ENCODE results near the gene BCAP31.
"Not testable (repeated sequence)": the region's sequence is repeated elsewhere in the genome, so short reads cannot be mapped to it uniquely, and the experiment has no call there.

The BCAP31 gene

DNA sequence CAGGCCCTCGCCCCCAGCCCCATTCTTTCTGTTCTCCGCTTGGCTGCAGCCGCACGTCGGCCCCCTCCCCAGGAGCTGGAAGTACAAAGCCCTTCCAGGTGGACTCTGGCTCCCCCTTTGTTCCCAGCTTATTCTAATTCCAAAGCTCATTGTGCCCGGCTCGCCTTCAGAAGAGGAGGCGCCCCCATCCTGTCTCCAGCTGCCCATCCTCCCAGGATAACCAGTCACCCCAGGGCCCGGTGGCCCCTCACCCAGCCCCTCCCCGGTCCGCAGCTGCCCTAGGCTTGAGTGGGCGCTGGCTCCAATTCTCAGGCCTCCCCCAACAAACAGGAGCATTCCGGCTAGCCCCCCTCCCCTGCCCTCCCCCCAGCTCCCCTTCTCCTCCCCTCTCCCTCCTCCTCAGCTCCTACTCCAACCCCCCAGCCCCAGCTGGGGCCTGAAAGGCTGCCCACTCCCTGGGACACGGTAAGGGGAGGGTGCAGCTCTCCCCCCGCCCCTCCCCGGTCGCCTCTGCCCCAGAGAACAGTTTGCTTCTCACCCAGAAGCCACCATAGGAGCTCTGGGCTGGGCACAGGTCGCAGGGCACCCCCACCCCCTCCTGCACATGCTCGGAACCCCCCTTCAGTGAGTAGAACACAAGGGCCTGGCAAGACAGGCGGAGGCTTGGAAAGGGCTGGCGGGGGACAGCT lies 39.6 kb downstream of the BCAP31 start:
- DNase-seq (ENCODE audit: low read depth in 1 of 2, low spot score in 1 of 2) = no peak

GRCh38 chrX:153683486-153683885 lies 40.7 kb downstream of the BCAP31 start:
- not testable (repeated sequence) for DNase-seq (ENCODE audit: low read depth in 1 of 2, low spot score in 1 of 2)

- DNase-seq (ENCODE audit: low read depth in 1 of 2, low spot score in 1 of 2) = no peak
These were observed 43.0 kb downstream of the BCAP31 start for GRCh38 chrX:153681175-153681574.

DNA sequence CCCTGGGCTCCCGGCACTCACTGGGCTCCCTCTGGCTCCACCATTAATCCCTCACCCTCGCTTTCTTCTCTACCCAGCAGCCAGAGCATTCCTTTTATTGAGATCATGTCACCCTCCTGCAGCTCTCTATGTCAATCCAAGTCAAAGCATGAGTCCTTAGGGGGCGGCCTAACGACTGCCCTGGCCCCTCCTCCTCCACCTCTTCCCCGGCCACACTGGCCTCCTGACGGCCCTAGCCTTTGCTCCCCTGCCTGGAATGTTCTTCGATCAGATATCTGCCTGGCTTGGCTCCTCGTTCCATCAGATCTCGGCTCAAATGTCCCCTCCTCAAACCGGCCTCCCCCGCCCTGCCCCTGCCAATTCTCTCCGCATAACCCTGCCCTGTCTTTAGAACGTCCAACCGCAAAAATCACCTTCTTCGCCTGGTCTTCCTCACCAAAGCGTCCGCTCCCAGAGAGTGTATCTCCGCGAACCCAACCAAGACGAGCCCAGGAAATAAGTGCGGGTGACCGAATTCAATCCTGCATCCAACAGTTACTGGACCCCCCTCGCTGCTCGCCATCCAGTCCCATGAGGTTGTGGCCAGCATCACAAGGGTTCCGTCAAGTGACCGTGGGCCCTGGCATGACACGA lies 49.9 kb downstream of the BCAP31 start:
- no peak for DNase-seq (ENCODE audit: low read depth in 1 of 2, low spot score in 1 of 2)

GRCh38 chrX:153673428-153674218 lies 50.6 kb downstream of the BCAP31 start, which contains the start of gene PNCK:
Gene PNCK, minus strand, starts transcription at chrX:153673813. Its CDS starts 737 bp downstream, at chrX:153673076.
- DNase-seq (ENCODE audit: low read depth in 1 of 2, low spot score in 1 of 2) = no peak

DNA sequence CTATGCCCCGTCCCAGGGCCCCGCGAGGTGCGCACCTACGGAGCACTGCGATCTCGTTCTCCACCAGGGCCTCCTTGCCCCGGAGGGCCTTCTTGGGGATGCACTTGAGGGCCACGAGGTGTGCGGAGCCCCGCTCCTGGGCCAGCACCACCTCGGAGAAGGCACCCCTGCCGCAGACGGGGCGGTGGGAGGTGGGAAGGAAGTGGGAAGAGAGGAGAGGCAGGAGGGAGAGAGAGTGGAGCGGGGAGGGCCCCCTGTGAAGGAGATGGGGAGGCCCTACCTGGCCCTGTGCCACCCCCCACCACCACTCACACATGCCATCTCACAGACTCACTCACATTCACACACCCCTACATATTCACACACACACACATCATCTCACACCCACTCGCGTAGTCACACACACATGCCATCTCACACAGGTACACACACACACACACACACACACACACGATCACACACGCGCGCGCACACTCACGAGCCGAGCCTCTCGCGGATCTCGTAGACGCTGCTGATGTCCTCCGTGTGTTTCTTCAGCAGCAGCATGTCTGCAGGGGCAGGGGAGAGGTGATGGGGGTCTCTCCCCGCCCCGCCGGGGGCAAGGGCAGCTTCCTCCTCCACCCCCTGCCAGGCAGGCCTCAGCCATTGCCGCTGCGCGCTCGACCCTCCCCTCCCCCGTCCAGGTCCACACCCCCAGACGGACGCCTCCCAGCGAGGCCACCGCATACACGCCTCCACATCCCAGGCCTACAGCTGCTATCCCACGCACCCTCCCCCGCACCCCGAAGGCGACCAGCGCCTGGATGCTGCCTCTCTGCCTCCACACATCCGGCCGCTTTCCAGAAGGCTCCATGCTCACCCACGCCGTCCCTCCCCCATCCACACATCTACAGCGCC lies 51.4 kb downstream of the BCAP31 start:
- no peak for DNase-seq (ENCODE audit: low read depth in 1 of 2, low spot score in 1 of 2)

- no peak for DNase-seq (ENCODE audit: low read depth in 1 of 2, low spot score in 1 of 2)
These were observed 52.3 kb downstream of the BCAP31 start for GRCh38 chrX:153671589-153672530.

DNA sequence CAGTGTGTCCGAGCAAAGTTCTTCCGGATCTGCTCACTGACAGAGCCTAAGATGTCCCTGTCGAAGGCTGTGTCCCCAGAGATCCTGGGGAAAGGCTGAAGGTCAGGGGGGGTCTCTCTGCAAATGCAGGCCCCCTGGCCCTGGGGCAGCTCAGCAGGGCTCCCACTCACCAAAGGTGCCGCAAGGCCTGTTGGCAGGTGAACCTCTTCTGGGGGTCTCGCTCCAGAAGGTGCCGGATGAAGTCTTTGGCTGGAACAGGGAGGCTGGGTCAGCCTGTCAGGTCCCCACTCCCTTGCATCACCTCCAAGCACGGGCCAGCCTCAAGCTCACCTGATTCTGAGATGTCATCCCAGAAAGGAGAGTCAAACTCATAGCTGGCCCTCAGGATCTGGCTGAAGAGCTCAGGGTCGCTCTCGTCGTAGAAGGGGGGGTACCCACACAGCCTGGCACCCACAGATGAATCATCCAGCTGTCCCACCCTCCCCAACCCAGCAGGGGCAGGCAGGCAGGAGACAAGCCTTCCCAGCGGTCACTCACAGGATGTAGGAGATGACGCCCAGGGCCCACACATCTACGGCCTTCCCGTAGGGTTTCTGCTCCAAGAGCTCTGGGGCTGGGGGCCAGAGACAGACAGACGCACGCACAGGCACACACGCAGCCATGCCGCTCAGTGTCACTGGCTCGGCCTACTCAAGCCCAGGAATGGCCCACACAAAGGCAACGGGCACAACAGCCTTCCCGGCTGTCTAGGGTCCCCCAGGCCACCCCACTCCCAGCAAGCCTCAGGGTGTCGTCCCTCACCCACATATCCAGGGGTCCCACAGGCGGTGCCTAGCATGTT lies 53.2 kb downstream of the BCAP31 start:
- DNase-seq (ENCODE audit: low read depth in 1 of 2, low spot score in 1 of 2) = no peak

DNA sequence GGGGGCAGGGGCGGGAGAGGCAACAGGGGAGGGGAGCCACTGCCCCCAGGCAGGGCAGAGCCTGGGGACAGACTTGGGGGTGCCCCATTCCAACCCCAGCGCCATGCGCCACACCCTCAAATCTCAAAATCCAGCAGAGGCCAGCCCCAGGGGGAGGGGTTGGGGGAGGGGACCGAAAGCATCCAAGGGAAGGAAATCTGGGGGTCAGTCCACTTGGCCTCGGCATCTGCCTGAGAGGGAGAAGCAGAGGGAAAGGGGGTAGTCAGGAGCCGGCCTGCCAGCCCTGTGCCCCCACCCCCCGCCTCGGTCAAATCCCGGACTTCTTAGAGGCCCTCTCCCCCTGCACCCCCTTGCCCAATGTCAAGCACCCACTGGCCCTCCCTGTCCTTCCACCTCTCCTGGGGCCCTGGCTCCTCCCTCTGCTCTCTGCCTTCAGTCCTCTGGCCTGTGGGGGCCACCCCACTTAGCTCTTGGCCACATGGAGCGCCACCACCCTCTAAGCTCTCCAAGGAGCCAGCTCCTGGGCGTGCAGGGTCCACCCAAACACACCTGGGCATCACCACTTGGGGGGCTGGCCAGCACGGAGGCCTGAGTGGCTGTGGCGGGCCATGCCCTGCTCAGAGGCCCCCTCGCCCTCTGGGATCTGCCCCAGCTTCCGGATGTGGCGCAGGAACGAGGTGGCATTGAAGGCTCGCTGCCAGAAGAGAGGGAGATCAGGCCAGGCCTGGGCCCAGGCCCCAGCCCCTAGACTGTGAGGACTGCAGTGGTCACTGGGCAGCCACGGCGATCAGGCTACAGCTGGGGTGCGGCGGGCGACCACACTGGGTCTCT lies 54.1 kb downstream of the BCAP31 start:
- DNase-seq (ENCODE audit: low read depth in 1 of 2, low spot score in 1 of 2) = no peak

DNA sequence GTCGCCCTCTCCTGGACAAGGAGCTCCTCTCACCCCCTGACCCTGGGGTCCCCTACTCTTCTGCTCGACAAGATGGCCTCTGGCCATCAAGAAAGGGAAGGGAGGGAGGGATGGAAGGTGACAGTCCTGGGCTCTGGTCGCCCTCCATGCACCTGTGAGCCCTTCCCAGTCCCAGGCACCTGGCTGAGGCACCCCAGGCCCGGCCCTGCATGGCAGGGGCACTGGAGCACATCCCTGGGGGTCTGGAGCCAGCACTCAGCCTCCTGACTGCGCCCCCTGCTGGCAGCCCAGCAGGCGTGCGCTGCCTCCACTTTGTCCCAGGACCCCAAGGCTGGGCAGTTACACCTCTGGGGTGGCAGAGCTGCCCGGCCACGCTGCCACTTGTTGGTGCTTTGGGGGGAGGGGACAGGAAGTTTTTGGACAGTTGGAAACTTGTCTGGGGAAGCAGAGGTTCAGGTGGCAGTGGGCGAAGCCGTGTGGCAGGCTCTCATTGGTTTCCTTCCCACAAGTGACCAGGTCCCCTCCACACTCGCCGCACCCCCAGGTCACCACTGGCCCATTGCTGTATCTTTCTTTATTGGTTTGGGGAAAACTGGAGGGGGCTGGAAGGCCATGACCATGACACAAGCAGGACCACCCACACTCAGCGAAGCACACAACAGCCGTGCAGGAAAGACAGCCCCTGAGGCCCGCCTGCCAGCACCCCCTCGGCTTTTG lies 54.9 kb downstream of the BCAP31 start:
- DNase-seq (ENCODE audit: low read depth in 1 of 2, low spot score in 1 of 2) = peak; percentile 13 to 31

- no peak for DNase-seq (ENCODE audit: low read depth in 1 of 2, low spot score in 1 of 2)
These were observed 55.6 kb downstream of the BCAP31 start for GRCh38 chrX:153668423-153669173.

DNA sequence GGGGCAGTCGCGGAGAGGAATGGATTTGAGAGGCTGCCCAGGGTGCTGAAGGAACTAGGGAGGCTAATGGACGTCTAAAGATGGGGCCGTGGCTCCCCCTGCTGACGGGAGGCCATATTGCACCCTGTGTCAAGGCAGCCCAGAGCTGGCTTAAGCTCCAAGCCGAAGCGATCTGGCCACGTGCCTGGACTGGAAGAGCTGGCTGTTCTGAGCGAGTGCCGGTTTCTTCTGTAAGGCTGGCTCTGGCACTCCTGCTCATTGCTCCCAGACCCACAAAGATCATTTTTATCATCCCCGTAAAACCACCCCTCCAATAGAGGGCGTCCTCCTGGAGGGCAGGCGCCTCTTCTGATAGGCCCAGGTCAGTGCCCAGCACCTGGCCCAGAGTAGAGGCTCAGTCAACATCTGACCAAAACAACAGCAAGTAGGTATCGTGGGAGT lies 56.2 kb downstream of the BCAP31 start:
- DNase-seq (ENCODE audit: low read depth in 1 of 2, low spot score in 1 of 2) = peak; percentile 67 to 68

- no peak for DNase-seq (ENCODE audit: low read depth in 1 of 2, low spot score in 1 of 2)
These were observed 56.8 kb downstream of the BCAP31 start for GRCh38 chrX:153667281-153667955.

GRCh38 chrX:153665726-153666306 lies 58.4 kb downstream of the BCAP31 start:
- DNase-seq (ENCODE audit: low read depth in 1 of 2, low spot score in 1 of 2) = no peak

DNA sequence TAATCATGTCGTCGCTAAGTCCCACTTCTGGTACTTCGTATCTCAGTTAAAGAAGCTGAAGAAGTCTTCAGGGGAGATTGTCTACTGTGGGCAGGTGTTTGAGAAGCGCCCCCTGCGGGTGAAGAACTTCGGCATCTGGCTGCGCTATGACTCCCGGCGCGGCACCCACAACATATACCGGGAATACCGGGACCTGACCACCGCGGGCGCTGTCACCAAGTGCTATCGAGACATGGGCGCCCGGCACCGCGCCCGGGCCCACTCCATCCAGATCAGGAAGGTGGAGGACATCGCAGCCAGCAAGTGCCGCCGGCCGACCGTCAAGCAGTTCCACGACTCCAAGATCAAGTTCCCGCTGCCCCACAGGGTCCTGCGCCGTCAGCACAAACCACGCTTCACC lies 61.9 kb downstream of the BCAP31 start:
- DNase-seq (ENCODE audit: low read depth in 1 of 2, low spot score in 1 of 2) = peak; percentile 29 to 33

- DNase-seq (ENCODE audit: low read depth in 1 of 2, low spot score in 1 of 2) = no peak
These were observed 64.9 kb downstream of the BCAP31 start for GRCh38 chrX:153659268-153659667.

Measured in activated T-helper 1 cell treated with anti-CD3 and anti-CD28 coated beads, Interleukin-2, amount 50 U/mL, for 16 hours (primary cell).